HG03135 (cell line): ENCODE data around the gene ACADSB.

ENCODE experiments used
- ATAC-seq: cut with Tn5 transposase; IDR thresholded peaks from one replicate; pipeline ENCODE4 v1.9.1; 2021; ENCODE audit warnings: mild to moderate bottlenecking, moderate library complexity; ENCODE audit not compliant: unreplicated experiment

Gene ACADSB

GRCh38 chr10:123008355-123009104 lies at the start of gene ACADSB, which contains the start of gene IKZF5:
ACADSB (plus strand) TSS chr10:123009006; CDS start chr10:123009030, 24 bp downstream.
IKZF5 (minus strand) TSS chr10:123008795; CDS start chr10:122998625, 10,170 bp downstream.
- ATAC-seq: peak; percentile 82

GRCh38 chr10:122962405-122962804 lies 46.4 kb upstream of the ACADSB start:
- no peak for ATAC-seq

GRCh38 chr10:122966879-122967278 lies 41.9 kb upstream of the ACADSB start:
- no peak for ATAC-seq

- no peak for ATAC-seq
Observed at GRCh38 chr10:122968698-122969097, 40.1 kb upstream of the ACADSB start.

GRCh38 chr10:122974023-122974422 lies 34.8 kb upstream of the ACADSB start:
- no peak for ATAC-seq

- no peak for ATAC-seq
Observed at GRCh38 chr10:122974543-122975064, 34.2 kb upstream of the ACADSB start.

- ATAC-seq: peak; percentile 96
Observed at GRCh38 chr10:122980209-122981065, 28.4 kb upstream of the ACADSB start, which contains the start of gene PSTK. PSTK (plus strand) TSS chr10:122980401; CDS start chr10:122980480, 79 bp downstream.

GRCh38 chr10:122981066-122981464 lies 27.7 kb upstream of the ACADSB start:
- no peak for ATAC-seq

GRCh38 chr10:122983898-122984297 lies 24.9 kb upstream of the ACADSB start:
- no peak for ATAC-seq

- no peak for ATAC-seq
Observed at GRCh38 chr10:122984708-122985107, 24.1 kb upstream of the ACADSB start.

- no peak for ATAC-seq
Observed at GRCh38 chr10:122986335-122986734, 22.5 kb upstream of the ACADSB start.

- no peak for ATAC-seq
Observed at GRCh38 chr10:122988501-122988900, 20.3 kb upstream of the ACADSB start.

GRCh38 chr10:122990278-122990677 lies 18.5 kb upstream of the ACADSB start:
- no peak for ATAC-seq

- no peak for ATAC-seq
Observed at GRCh38 chr10:122992031-122992585, 16.7 kb upstream of the ACADSB start.

GRCh38 chr10:122993797-122994336 lies 14.9 kb upstream of the ACADSB start:
- ATAC-seq: no peak

- no peak for ATAC-seq
Observed at GRCh38 chr10:122995936-122996335, 12.9 kb upstream of the ACADSB start.

GRCh38 chr10:122997864-122998263 lies 10.9 kb upstream of the ACADSB start:
- ATAC-seq: no peak

GRCh38 chr10:122998360-122998917 lies 10.4 kb upstream of the ACADSB start:
- no peak for ATAC-seq

GRCh38 chr10:122998934-122999333 lies 9.9 kb upstream of the ACADSB start:
- no peak for ATAC-seq

- ATAC-seq: no peak
Observed at GRCh38 chr10:122999347-122999746, 9.5 kb upstream of the ACADSB start.

- no peak for ATAC-seq
Observed at GRCh38 chr10:123000155-123000554, 8.7 kb upstream of the ACADSB start.
